HepG2 (cell line): Measurements from ENCODE around the gene PLIN3. TPM values are rescaled to one million over a fixed set of nuclear protein-coding genes. Genes with fewer than 3 reads are reported as not detected.
A peak's percentile ranks its signal among the peaks of the same experiment; 100 is the strongest.

ENCODE experiments used
- CHCHD3 ChIP-seq: sonication (generic); formaldehyde crosslinking; IDR thresholded peaks from 2 replicates; pipeline ENCODE4 v1.8.0; 2022; ENCODE audit warnings: mild to moderate bottlenecking, missing genetic modification reagents, moderate library complexity
- LRRFIP1 ChIP-seq: sonication (generic); formaldehyde crosslinking; conservative IDR thresholded peaks from 2 replicates; pipeline ENCODE4 v1.4.0; 2020; ENCODE audit warnings: missing genetic modification reagents
- MIXL1 ChIP-seq: IDR thresholded peaks from 2 replicates; pipeline ENCODE4 v1.6.1; 2016
- NONO ChIP-seq, 2 experiments: fragments of 450-650 bp in 1 of 2; sonication (generic) in 1 of 2; formaldehyde crosslinking in 1 of 2; IDR thresholded peaks in 1 of 2; conservative IDR thresholded peaks in 1 of 2; 2 replicates each; pipeline versions ENCODE4 v1.6.1 to v1.8.0; 2017 to 2022; ENCODE audit warnings: mild to moderate bottlenecking in 1 of 2, missing genetic modification reagents in 1 of 2, moderate library complexity in 1 of 2
- SMAD1 ChIP-seq: sonication (generic); formaldehyde crosslinking; IDR thresholded peaks from 2 replicates; pipeline ENCODE4 v1.4.0; 2020; ENCODE audit warnings: missing genetic modification reagents, low read depth, mild to moderate bottlenecking, borderline replicate concordance
- USF2 ChIP-seq, 2 experiments: sonication (generic) in 1 of 2; formaldehyde crosslinking in 1 of 2; IDR thresholded peaks; 2 replicates each; pipeline versions ENCODE4 v1.5.1 to v1.6.1; 2011 to 2020; ENCODE audit warnings: borderline replicate concordance in 1 of 2, low read depth in 1 of 2, low read length in 1 of 2, mild to moderate bottlenecking in 1 of 2, missing genetic modification reagents in 1 of 2, moderate library complexity in 1 of 2
- ZBTB46 ChIP-seq: sonication (generic); formaldehyde crosslinking; IDR thresholded peaks from 2 replicates; pipeline ENCODE4 v1.4.0; 2020; ENCODE audit warnings: mild to moderate bottlenecking, missing genetic modification reagents, borderline replicate concordance
- ZFP82 ChIP-seq: sonication (generic); formaldehyde crosslinking; IDR thresholded peaks from 2 replicates; pipeline ENCODE4 v1.5.1; 2020; ENCODE audit warnings: mild to moderate bottlenecking, missing genetic modification reagents, borderline replicate concordance
- ZIK1 ChIP-seq: sonication (generic); formaldehyde crosslinking; IDR thresholded peaks from 2 replicates; pipeline ENCODE4 v1.5.0; 2020; ENCODE audit warnings: mild to moderate bottlenecking, low read depth, missing genetic modification reagents, borderline replicate concordance
- ZKSCAN5 ChIP-seq: sonication (generic); formaldehyde crosslinking; IDR thresholded peaks from 2 replicates; pipeline ENCODE4 v1.5.1; 2020; ENCODE audit warnings: mild to moderate bottlenecking, missing genetic modification reagents
- ZNF142 ChIP-seq: sonication (generic); formaldehyde crosslinking; IDR thresholded peaks from 2 replicates; pipeline ENCODE4 v1.4.0; 2020; ENCODE audit warnings: missing genetic modification reagents
- ZNF768 ChIP-seq: sonication (generic); formaldehyde crosslinking; IDR thresholded peaks from 2 replicates; pipeline ENCODE4 v1.4.0; 2020; ENCODE audit warnings: missing genetic modification reagents
- polyA plus RNA-seq, 8 experiments: library from polyadenylated mRNA; depleted of rRNA in 3 of 8; stranded (reverse) in 7 of 8; unstranded in 1 of 8; fragments of >200 nt; fragmentation: Illumina TruSeq in 4 of 8; extraction: Trizol in 4 of 8; gene quantifications; 2 replicates each; pipeline versions ENCODE4 v1.2.1 to v1.2.3, GENCODE V29; 2011 to 2016; ENCODE audit warnings: low read depth in 4 of 8, missing spikeins in 1 of 8, mixed read lengths in 1 of 8; ENCODE audit not compliant: insufficient read depth in 1 of 8
- total RNA-seq, 5 experiments: library from RNA; depleted of rRNA; stranded (reverse); fragments of >200 nt; fragmentation: Illumina TruSeq; extraction: Trizol; gene quantifications; 2 replicates each; pipeline ENCODE4 v1.2.3, GENCODE V29; 2016; ENCODE audit warnings: low read depth in 1 of 5

The PLIN3 gene
- total and polyA plus RNA-seq, 2 of the 13 experiments (the other 11 are each of a cell fraction or from before 2014, with no cell fraction given): 49.3 to 57.9 TPM

- TF ChIP-seq USF2 (IDR thresholded peaks at IDR 0.05; ENCODE audit: low read depth, low read length) (no peak), USF2 (CRISPR knock-in tag; IDR thresholded peaks at IDR 0.05; ENCODE audit: borderline replicate concordance) (no peak; the same call in 1 of the 2 replicates), ZNF768 (CRISPR knock-in tag) (peak; percentile 46; the same call in 1 of the 2 replicates), ZBTB46 (CRISPR knock-in tag) (no peak), ZIK1 (CRISPR knock-in tag) (no peak), NONO (IDR thresholded peaks at IDR 0.05) (no peak), NONO (CRISPR knock-in tag; conservative IDR thresholded peaks at IDR 0.05) (peak; percentile 45; the same call in 1 of the 2 replicates), LRRFIP1 (no peak), ZKSCAN5 (CRISPR knock-in tag) (no peak), MIXL1 (CRISPR knock-in tag) (no peak), SMAD1 (CRISPR knock-in tag) (no peak), CHCHD3 (CRISPR knock-in tag) (no peak), ZNF142 (CRISPR knock-in tag) (no peak), ZFP82 (CRISPR knock-in tag) (no peak)
Measured at GRCh38 chr19:4867534-4868285, at the start of gene PLIN3 (continued).
